ENCODE measurements around the gene PRSS1. TPM values are rescaled to one million over a fixed set of nuclear protein-coding genes. Genes with fewer than 3 reads are reported as not detected.
A peak's percentile ranks its signal among the peaks of the same experiment; 100 is the strongest.

Gene PRSS1
- total and polyA plus RNA-seq, 2 donors (not counting 3 experiments of a cell fraction or from before 2014, with no cell fraction given), result not detected

DNA sequence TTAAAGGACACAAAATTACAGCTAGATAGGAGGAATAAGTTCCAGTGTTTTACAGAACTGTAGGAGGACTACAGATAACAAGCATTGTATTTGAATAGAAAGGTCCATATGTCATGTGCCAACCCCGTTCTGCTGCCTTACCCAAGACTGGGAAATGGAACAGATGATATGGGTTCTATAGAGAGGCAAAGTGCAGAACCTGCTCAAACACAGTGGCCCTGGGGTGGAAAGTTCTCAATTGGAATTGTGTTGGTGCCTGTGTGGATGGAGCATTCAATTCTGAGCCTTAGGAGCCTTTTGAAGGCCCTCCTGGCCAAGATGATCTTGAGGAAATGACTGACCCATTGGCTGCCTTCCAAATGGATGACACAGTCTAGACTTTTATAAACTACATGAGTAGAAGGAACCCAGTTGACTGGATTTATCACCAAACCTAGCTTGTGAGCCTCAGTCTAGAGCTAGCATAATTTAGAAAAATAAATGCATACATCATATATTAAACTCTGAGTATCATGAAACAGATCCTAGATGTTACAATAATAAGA lies 4.1 kb upstream of the PRSS1 start:
- dilution Hi-C loops (cut with MboI; ENCODE audit: extremely low pct_ligation_motif_present, low sequenced_read_pairs), result no loop called here
- Histone ChIP-seq H3K9ac (replicated peaks; ENCODE audit: extremely low read depth, insufficient read depth, low read length) (no peak overlapping the region), H3K27ac (ENCODE audit: insufficient read depth, low read depth, low read length) (no peak overlapping the region), H3K27me3 (ENCODE audit: control insufficient read depth in 2 of 2, insufficient read depth in 2 of 2, low read length in 2 of 2) (peaks cover 10 to 13% of the 10 kb centered on the region in 2 experiments), H3K4me2 (ENCODE audit: insufficient read depth, low read length) (no peak overlapping the region), H3K9me1 (replicated peaks; ENCODE audit: control insufficient read depth, extremely low read depth, insufficient read depth, low read length) (no peaks in the 10 kb centered on the region), H4K20me1 (replicated peaks; ENCODE audit: control insufficient read depth, extremely low read depth, insufficient read depth, low read length) (no peaks in the 10 kb centered on the region), H3K4me3 (replicated peaks in 1 of 3; ENCODE audit: insufficient read depth in 1 of 3, low read depth in 1 of 3, low read length in 3 of 3) (no peak overlapping the region), H3K79me2 (ENCODE audit: control insufficient read depth, insufficient read depth, low read length) (no peaks in the 10 kb centered on the region), H3K36me3 (ENCODE audit: control insufficient read depth in 2 of 2, extremely low read depth in 1 of 2, insufficient read depth in 2 of 2, low read length in 2 of 2) (no peaks in the 10 kb centered on the region), H3K4me1 (ENCODE audit: control insufficient read depth, extremely low read depth, insufficient read depth, low read length) (no peaks in the 10 kb centered on the region), H3K9me3 (replicated peaks; ENCODE audit: control insufficient read depth, insufficient read depth, low read length) (no peaks in the 10 kb centered on the region), H2AFZ (ENCODE audit: low read depth, low read length) (no peak overlapping the region)
- no TSS peak for BruUV-seq (replicated peaks)
- intact Hi-C loops (cut with micrococcal nuclease), result no loop called here
- FAIRE-seq, result peak; percentile 38
- CTCF ChIA-PET, result no interaction called here
- DNase-seq (ENCODE audit: low read depth, low spot score), result no peak
- POLR2A ChIA-PET, result no interaction called here
- peak; percentile 28 for TF ChIP-seq FOS (IDR thresholded peaks at IDR 0.05; ENCODE audit: borderline replicate concordance, insufficient read depth, low read length)
- TF ChIP-seq, protein P1, sequence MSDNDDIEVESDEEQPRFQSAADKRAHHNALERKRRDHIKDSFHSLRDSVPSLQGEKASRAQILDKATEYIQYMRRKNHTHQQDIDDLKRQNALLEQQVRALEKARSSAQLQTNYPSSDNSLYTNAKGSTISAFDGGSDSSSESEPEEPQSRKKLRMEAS (IDR thresholded peaks at IDR 0.05; ENCODE audit: insufficient read depth, insufficient read length), result no peak
- TF ChIP-seq CTCF (IDR thresholded peaks at IDR 0.05; ENCODE audit: extremely low read depth in 1 of 2, insufficient read depth in 1 of 2, low read depth in 1 of 2, low read length in 2 of 2), result no peak
- TF ChIP-seq GATA2 (IDR thresholded peaks at IDR 0.05; ENCODE audit: insufficient read depth, insufficient read length, low read depth, low read length), result no peak
- TF ChIP-seq POLR2AphosphoS5 (IDR thresholded peaks at IDR 0.05; ENCODE audit: insufficient read depth, low read depth, low read length), result no peak
- TF ChIP-seq JUN (IDR thresholded peaks at IDR 0.05; ENCODE audit: borderline replicate concordance, insufficient read depth, insufficient read length, low read depth), result no peak

Measured in endothelial cell of umbilical vein (primary cell).